GM12874 (cell line): ENCODE data around the gene XYLT1.

ENCODE experiments used
- CTCF ChIP-seq: IDR thresholded peaks from 2 replicates; pipeline ENCODE4 v1.5.1; 2011; ENCODE audit warnings: low read depth, mild to moderate bottlenecking, control low read depth, low read length, moderate library complexity; ENCODE audit not compliant: insufficient read depth

The XYLT1 gene

GRCh38 chr16:17302620-17303019, 168.1 kb downstream of the XYLT1 start:
- TF ChIP-seq CTCF = no peak

GRCh38 chr16:17302214-17302613, 168.5 kb downstream of the XYLT1 start:
- TF ChIP-seq CTCF = no peak

GRCh38 chr16:17301593-17302135, 169.1 kb downstream of the XYLT1 start:
- no peak for TF ChIP-seq CTCF

- no peak for TF ChIP-seq CTCF
These were observed 169.6 kb downstream of the XYLT1 start for GRCh38 chr16:17301184-17301583.

- no peak for TF ChIP-seq CTCF
These were observed 171.0 kb downstream of the XYLT1 start for GRCh38 chr16:17299790-17300189.

GRCh38 chr16:17298238-17298637, 172.5 kb downstream of the XYLT1 start:
- no peak for TF ChIP-seq CTCF

GRCh38 chr16:17296431-17296830, 174.3 kb downstream of the XYLT1 start:
- no peak for TF ChIP-seq CTCF
